Measurements from ENCODE around the gene RAPGEFL1. TPM values are rescaled to one million over a fixed set of nuclear protein-coding genes. Genes with fewer than 3 reads are reported as not detected.
A peak's percentile ranks its signal among the peaks of the same experiment; 100 is the strongest.

The RAPGEFL1 gene
- total and polyA plus RNA-seq, 10 of the 15 experiments (the other 5 are each of a cell fraction or from before 2014, with no cell fraction given): 0.13 to 3.2 (median 1.5) TPM

GRCh38 chr17:40153603-40154236 lies 23.6 kb upstream of the RAPGEFL1 start (continued):
- TF ChIP-seq BCL11A (IDR thresholded peaks at IDR 0.05; ENCODE audit: low read depth, low read length) (no peak), MLLT1 (IDR thresholded peaks at IDR 0.05) (peak; percentile 55; the same call in 1 of the 2 replicates), ESRRA (IDR thresholded peaks at IDR 0.05; ENCODE audit: low read length) (no peak), RB1 (IDR thresholded peaks at IDR 0.05; ENCODE audit: borderline replicate concordance) (no peak), CHD2 (IDR thresholded peaks at IDR 0.05; ENCODE audit: borderline replicate concordance, low read depth, low read length) (no peak), PBX3 (IDR thresholded peaks at IDR 0.05; ENCODE audit: insufficient replicate concordance, low read depth, low read length) (no peak), ZNF24 (IDR thresholded peaks at IDR 0.05) (no peak), YBX1 (IDR thresholded peaks at IDR 0.05) (no peak), SMC3 (IDR thresholded peaks at IDR 0.05; ENCODE audit: borderline replicate concordance, low read length) (no peak), USF1 (IDR thresholded peaks at IDR 0.05; ENCODE audit: borderline replicate concordance, extremely low read length, insufficient read depth, low read depth, low read length) (no peak), SMARCA5 (IDR thresholded peaks at IDR 0.05) (peak; percentile 30; the same call in 1 of the 2 replicates), RAD21 (IDR thresholded peaks at IDR 0.05; ENCODE audit: insufficient read depth, low read depth, low read length) (no peak), STAT1 (conservative IDR thresholded peaks at IDR 0.05) (no peak)
